Ishikawa (cell line): ENCODE results near the gene KCNMB1.

Source experiments
- EP300 ChIP-seq: IDR thresholded peaks from 2 replicates; pipeline ENCODE4 v1.6.1; 2012; ENCODE audit warnings: borderline replicate concordance
- FOXM1 ChIP-seq: IDR thresholded peaks from 2 replicates; pipeline ENCODE4 v1.6.1; 2012; ENCODE audit warnings: low read depth, borderline replicate concordance
- RAD21 ChIP-seq: IDR thresholded peaks from 2 replicates; pipeline ENCODE4 v1.6.1; 2012; ENCODE audit warnings: low read depth
- REST ChIP-seq: IDR thresholded peaks from 2 replicates; pipeline ENCODE4 v1.6.1; 2012; ENCODE audit warnings: low read depth, mild to moderate bottlenecking
- USF1 ChIP-seq: IDR thresholded peaks from 2 replicates; pipeline ENCODE4 v1.6.1; 2012
- YY1 ChIP-seq: IDR thresholded peaks from 2 replicates; pipeline ENCODE4 v1.6.1; 2012; ENCODE audit warnings: low read depth

- TF ChIP-seq YY1 (no peak), USF1 (no peak), RAD21 (no peak), FOXM1 (no peak), EP300 (no peak), REST (no peak)
Observed at GRCh38 chr5:170365011-170365410, 24.2 kb downstream of the KCNMB1 start.
